ENCODE results near the gene SEPSECS.

The SEPSECS gene

GRCh38 chr4:25117716-25118472 is 42.4 kb downstream of the SEPSECS start:
- no peak for FAIRE-seq
- no peak for TF ChIP-seq CTCF (IDR thresholded peaks at IDR 0.05; ENCODE audit: insufficient read depth, missing control alignments)
- no peak for DNase-seq (ENCODE audit: insufficient read length, low spot score)

- no peak for DNase-seq (ENCODE audit: insufficient read length, low spot score)
- no peak for TF ChIP-seq CTCF (IDR thresholded peaks at IDR 0.05; ENCODE audit: insufficient read depth, missing control alignments)
Observed at GRCh38 chr4:25117274-25117673, 43.0 kb downstream of the SEPSECS start.

GRCh38 chr4:25113915-25114904 is 46.0 kb downstream of the SEPSECS start:
- TF ChIP-seq CTCF (IDR thresholded peaks at IDR 0.05; ENCODE audit: insufficient read depth, missing control alignments): no peak
- DNase-seq (ENCODE audit: insufficient read length, low spot score) (no peak), FAIRE-seq (no peak)

More at GRCh38 chr4:25117274-25117673, 43.0 kb downstream of the SEPSECS start:
- FAIRE-seq: no peak

GRCh38 chr4:25112995-25113380 is 47.3 kb downstream of the SEPSECS start:
- TF ChIP-seq CTCF (IDR thresholded peaks at IDR 0.05; ENCODE audit: insufficient read depth, missing control alignments): no peak
- DNase-seq (ENCODE audit: insufficient read length, low spot score) (no peak), FAIRE-seq (no peak)

- TF ChIP-seq CTCF (IDR thresholded peaks at IDR 0.05; ENCODE audit: insufficient read depth, missing control alignments): no peak
- FAIRE-seq: no peak
- DNase-seq (ENCODE audit: insufficient read length, low spot score): no peak
Observed at GRCh38 chr4:25112366-25112994, 47.8 kb downstream of the SEPSECS start.

GRCh38 chr4:25111648-25112196 is 48.5 kb downstream of the SEPSECS start:
- no peak for TF ChIP-seq CTCF (IDR thresholded peaks at IDR 0.05; ENCODE audit: insufficient read depth, missing control alignments)
- no peak for DNase-seq (ENCODE audit: insufficient read length, low spot score)
- FAIRE-seq: no peak

Measured in D721Med (cell line).